Pancreas (tissue), 10 donors: ENCODE results near the gene CASZ1. TPM values are rescaled to one million over a fixed set of nuclear protein-coding genes. Genes with fewer than 3 reads are reported as not detected.

Source experiments
- ATAC-seq, 4 donors: fragments of 200-7000 bp; cut with Tn5 transposase; one replicate each; pipeline versions ENCODE4 v1.8.0 to v1.9.1; 2020; ENCODE audit warnings: mild to moderate bottlenecking in 4 of 4, moderate library complexity in 4 of 4
- DNase-seq, 6 donors: peaks; one replicate each; pipeline ENCODE4 v3.0.0-alpha.2; 2020
- FAIRE-seq: peaks from 2 replicates; lab custom pipeline; 2012; peaks lifted over from hg19 to GRCh38; lab: Jason Lieb, UNC
- H3K27ac ChIP-seq, 4 donors: fragments of 200-600 bp; sonication (generic); 1 replicate in 3 of 4; 2 replicates in 1 of 4; pipeline versions ENCODE4 v1.5.0 to v1.8.0; 2020
- H3K27me3 ChIP-seq, 4 donors: fragments of 200-600 bp; one replicate each; pipeline ENCODE4 v1.8.0; 2021
- H3K36me3 ChIP-seq, 3 donors: fragments of 200-600 bp; sonication (generic) in 1 of 3; one replicate each; pipeline versions ENCODE4 v1.5.0 to v1.8.0; 2020 to 2021
- H3K4me1 ChIP-seq, 3 donors: fragments of 200-600 bp; one replicate each; pipeline ENCODE4 v1.8.0; 2021
- H3K4me3 ChIP-seq, 4 donors: fragments of 200-600 bp; sonication (generic) in 2 of 4; one replicate each; pipeline versions ENCODE4 v1.5.0 to v1.8.0; 2020 to 2021
- H3K9me3 ChIP-seq, 4 donors: fragments of 200-600 bp; one replicate each; pipeline ENCODE4 v1.8.0; 2021
- WGBS, 2 donors: extraction: QIAGEN DNeasy Blood & Tissue Kit; methylation state at CpG; one replicate each; pipeline ENCODE4 v1.1.7; 2013; 5-methylcytosine and 5-hydroxymethylcytosine counted together
- intact Hi-C, 3 donors: fragments of 100-400 bp; cut with DNase I; formaldehyde crosslinking; loops; one replicate each; pipeline versions ENCODE4 v1.11.1 to v1.14.2; 2022
- polyA plus RNA-seq, 2 donors: library from polyadenylated mRNA; stranded (reverse); fragments of 200-250 nt; gene quantifications; one replicate each; pipeline ENCODE4 v1.2.3, GENCODE V29; 2013
- total RNA-seq, 6 donors: library from RNA; stranded (reverse); fragmentation: NEBNext Ultra II Directional in 4 of 6; extraction: Animal tissue kit (Norgen Biotek cat#: 25700) in 4 of 6; gene quantifications; one replicate each; pipeline versions ENCODE4 v1.2.1 to v1.2.4, GENCODE V29; 2021 to 2023
- TF ChIP-seq, protein P1 (sequence below), 4 donors: fragments of 200-600 bp; sonication (generic) in 3 of 4; IDR thresholded peaks; one replicate each; pipeline versions ENCODE4 v1.5.0 to v1.8.0; 2021; ENCODE audit warnings: antibody characterized with exemption in 4 of 4
- donor health status: healthy with polysubstance abuse.
- donor health status: DM: no; HTN: no; CAD: no; lungs with moderate emphysema.
- donor health status: DM: no; HTN: no; CAD: no.
- donor health status: control.
- donor health status: control.
- donor health status: Bipolar disorder and iron deficiency.
- donor health status: DM: yes; HTN: yes; CAD: no.
- donor health status: DM: no; HTN: no; CAD: no.
- donor health status: DM: no; HTN: no; CAD: no.
- donor health status: DM: yes; HTN: yes; CAD: no.

CASZ1 gene
- total and polyA plus RNA-seq, 8 donors, result 6.7 to 18.9 (median 13.8) TPM

DNA sequence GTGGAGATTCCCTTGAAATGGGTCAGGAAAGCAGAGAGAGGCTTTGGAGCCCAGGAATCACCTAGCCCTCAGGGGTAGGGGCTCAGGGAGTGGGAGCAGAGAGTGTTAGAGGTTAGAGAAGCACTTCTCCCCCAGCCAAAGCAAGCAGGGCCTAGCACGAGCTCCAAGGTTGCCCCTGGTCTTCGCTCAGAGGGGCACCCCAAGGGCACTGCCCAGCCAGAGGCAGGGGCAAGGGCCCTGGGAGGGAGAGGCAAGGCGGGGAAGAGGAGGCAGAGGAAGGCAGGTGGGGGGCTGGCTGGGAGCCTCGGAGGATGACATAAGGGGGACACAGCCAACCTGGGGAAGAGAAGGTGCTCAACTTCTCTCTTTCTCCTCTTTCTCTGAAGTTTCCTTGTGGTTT, 71.9 kb downstream of the CASZ1 start:
- no peaks in the 10 kb centered on the region for H3K36me3 ChIP-seq
- peaks cover 35 to 47% (median 44%) of the 10 kb centered on the region in 3 donors for H3K4me1 ChIP-seq
- intact Hi-C loops, result no loop called here
- no peak for DNase-seq
- FAIRE-seq, result no peak
- no peak overlapping the region for H3K4me3 ChIP-seq
- no peaks in the 10 kb centered on the region for H3K27me3 ChIP-seq
- peak in 1 of 4 donors; percentile 7 for ATAC-seq
- 73 to 75% methylated on average over 4 of the region's 4 CpGs for WGBS, 2 donors
- H3K9me3 ChIP-seq, result no peaks in the 10 kb centered on the region
- peak overlapping the region; percentile 52 to 90 (median 86) for H3K27ac ChIP-seq
- TF ChIP-seq, protein P1, sequence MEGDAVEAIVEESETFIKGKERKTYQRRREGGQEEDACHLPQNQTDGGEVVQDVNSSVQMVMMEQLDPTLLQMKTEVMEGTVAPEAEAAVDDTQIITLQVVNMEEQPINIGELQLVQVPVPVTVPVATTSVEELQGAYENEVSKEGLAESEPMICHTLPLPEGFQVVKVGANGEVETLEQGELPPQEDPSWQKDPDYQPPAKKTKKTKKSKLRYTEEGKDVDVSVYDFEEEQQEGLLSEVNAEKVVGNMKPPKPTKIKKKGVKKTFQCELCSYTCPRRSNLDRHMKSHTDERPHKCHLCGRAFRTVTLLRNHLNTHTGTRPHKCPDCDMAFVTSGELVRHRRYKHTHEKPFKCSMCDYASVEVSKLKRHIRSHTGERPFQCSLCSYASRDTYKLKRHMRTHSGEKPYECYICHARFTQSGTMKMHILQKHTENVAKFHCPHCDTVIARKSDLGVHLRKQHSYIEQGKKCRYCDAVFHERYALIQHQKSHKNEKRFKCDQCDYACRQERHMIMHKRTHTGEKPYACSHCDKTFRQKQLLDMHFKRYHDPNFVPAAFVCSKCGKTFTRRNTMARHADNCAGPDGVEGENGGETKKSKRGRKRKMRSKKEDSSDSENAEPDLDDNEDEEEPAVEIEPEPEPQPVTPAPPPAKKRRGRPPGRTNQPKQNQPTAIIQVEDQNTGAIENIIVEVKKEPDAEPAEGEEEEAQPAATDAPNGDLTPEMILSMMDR (IDR thresholded peaks at IDR 0.05), result no peak

- WGBS, 2 donors, result 15% methylated on average over 12 of the region's 12 CpGs
- peak overlapping the region; percentile 52 to 90 (median 86) for H3K27ac ChIP-seq
- DNase-seq (peak in 5 of 6 donors; percentile 81 to 91 (median 89)), FAIRE-seq (no peak), ATAC-seq (peak; percentile 73 to 84 (median 78))
- intact Hi-C loops, result no loop called here
- no peaks in the 10 kb centered on the region for H3K9me3 ChIP-seq
- peaks cover 35 to 47% (median 44%) of the 10 kb centered on the region in 3 donors for H3K4me1 ChIP-seq
- H3K36me3 ChIP-seq, result no peaks in the 10 kb centered on the region
- TF ChIP-seq, protein P1 (IDR thresholded peaks at IDR 0.05), result no peak
- no peak overlapping the region for H3K4me3 ChIP-seq
- H3K27me3 ChIP-seq, result no peaks in the 10 kb centered on the region
Observed at GRCh38 chr1:10724052-10724494, 72.4 kb downstream of the CASZ1 start.

DNA sequence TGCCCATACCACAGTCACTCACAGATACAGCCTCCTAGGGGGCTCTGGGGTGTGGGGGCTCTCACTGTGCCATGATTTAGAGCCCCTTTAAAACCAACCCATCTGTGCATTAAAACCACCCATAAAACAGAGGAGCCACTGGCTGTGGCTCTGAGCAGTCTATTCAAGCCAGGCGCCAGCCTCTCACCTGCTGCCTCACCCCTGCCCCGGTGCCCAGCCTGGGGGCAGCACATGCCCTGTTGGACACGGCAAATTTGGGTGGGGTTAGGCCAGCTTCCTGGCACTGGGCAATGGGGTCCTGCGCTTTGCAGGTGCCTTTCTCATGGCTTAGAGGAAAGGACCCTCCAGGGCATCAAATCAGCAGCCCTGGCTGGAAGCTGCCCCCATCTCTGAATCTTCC, 73.1 kb downstream of the CASZ1 start:
- FAIRE-seq, result no peak
- Histone ChIP-seq H3K36me3 (no peaks in the 10 kb centered on the region), H3K27ac (no peak overlapping the region), H3K9me3 (no peaks in the 10 kb centered on the region), H3K27me3 (no peaks in the 10 kb centered on the region), H3K4me3 (no peak overlapping the region), H3K4me1 (peaks cover 35 to 47% (median 44%) of the 10 kb centered on the region in 3 donors)
- TF ChIP-seq, protein P1 (IDR thresholded peaks at IDR 0.05), result no peak
- intact Hi-C loops, result no loop called here
- 90 to 96% methylated on average over 4 of the region's 4 CpGs for WGBS, 2 donors
- DNase-seq, result peak in 1 of 6 donors; percentile 51
- ATAC-seq, result no peak

DNA sequence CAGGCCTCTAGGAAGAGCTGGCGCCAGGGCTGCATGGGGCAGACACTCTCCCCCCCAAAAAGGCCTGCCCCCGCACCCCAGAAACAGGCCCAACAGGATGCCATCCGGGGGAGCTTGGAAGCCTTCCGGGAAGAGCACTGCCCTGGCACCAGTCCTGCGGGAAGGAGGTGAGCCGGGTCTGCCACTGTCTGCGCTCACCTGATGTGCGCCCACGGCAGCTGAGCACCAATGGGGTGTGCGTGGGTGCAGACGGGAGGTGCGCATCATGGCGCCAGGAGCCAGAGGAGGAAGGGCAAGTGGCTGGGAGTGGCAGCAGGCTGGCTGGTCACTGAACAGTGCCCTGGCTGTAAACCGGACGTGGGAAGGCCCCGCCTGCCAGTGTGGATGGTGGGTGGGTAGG, 73.6 kb downstream of the CASZ1 start:
- no peak overlapping the region for H3K4me3 ChIP-seq
- H3K27me3 ChIP-seq, result no peaks in the 10 kb centered on the region
- no peak for ATAC-seq
- H3K9me3 ChIP-seq, result no peaks in the 10 kb centered on the region
- intact Hi-C loops, result no loop called here
- DNase-seq, result peak in 1 of 6 donors; percentile 71
- peaks cover 32 to 45% (median 44%) of the 10 kb centered on the region in 3 donors for H3K4me1 ChIP-seq
- 86 to 90% methylated on average over 16 of the region's 16 CpGs for WGBS, 2 donors
- FAIRE-seq, result no peak
- TF ChIP-seq, protein P1 (IDR thresholded peaks at IDR 0.05), result no peak
- H3K36me3 ChIP-seq, result no peaks in the 10 kb centered on the region
- H3K27ac ChIP-seq, result no peak overlapping the region
